HTR-8/SVneo (cell line): Measurements from ENCODE around the gene LDLRAD3.

Experiments
- DNase-seq: peaks from one replicate; pipeline ENCODE4 v3.0.0; 2011; ENCODE audit warnings: low spot score, mixed read lengths; ENCODE audit not compliant: insufficient read length
- FAIRE-seq: peaks from 2 replicates; lab custom pipeline; 2011; peaks lifted over from hg19 to GRCh38; lab: Jason Lieb, UNC

Gene LDLRAD3

GRCh38 chr11:36013950-36014897, 70.4 kb downstream of the LDLRAD3 start:
- DNase-seq (no peak), FAIRE-seq (no peak)

GRCh38 chr11:36014898-36015665, 71.2 kb downstream of the LDLRAD3 start:
- no peak for FAIRE-seq
- DNase-seq = no peak

- no peak for DNase-seq
- no peak for FAIRE-seq
Observed at GRCh38 chr11:36015799-36016198, 71.9 kb downstream of the LDLRAD3 start.

GRCh38 chr11:36016263-36016662, 72.4 kb downstream of the LDLRAD3 start:
- FAIRE-seq (no peak), DNase-seq (no peak)

- FAIRE-seq = no peak
- no peak for DNase-seq
Observed at GRCh38 chr11:36016709-36017108, 72.8 kb downstream of the LDLRAD3 start.

GRCh38 chr11:36019005-36019596, 75.2 kb downstream of the LDLRAD3 start:
- no peak for DNase-seq
- peak; percentile 20 for FAIRE-seq

GRCh38 chr11:36019722-36020121, 75.9 kb downstream of the LDLRAD3 start:
- DNase-seq (no peak), FAIRE-seq (no peak)

- FAIRE-seq (no peak), DNase-seq (no peak)
Observed at GRCh38 chr11:36022882-36023281, 79.0 kb downstream of the LDLRAD3 start.

- FAIRE-seq (no peak), DNase-seq (no peak)
Observed at GRCh38 chr11:36023922-36024321, 80.1 kb downstream of the LDLRAD3 start.

- DNase-seq (no peak), FAIRE-seq (no peak)
Observed at GRCh38 chr11:36024716-36025115, 80.9 kb downstream of the LDLRAD3 start.

GRCh38 chr11:36026315-36026968, 82.6 kb downstream of the LDLRAD3 start:
- DNase-seq (no peak), FAIRE-seq (no peak)

- FAIRE-seq = no peak
- DNase-seq = no peak
Observed at GRCh38 chr11:36027731-36028130, 83.9 kb downstream of the LDLRAD3 start.

GRCh38 chr11:36029616-36030015, 85.8 kb downstream of the LDLRAD3 start:
- DNase-seq = no peak
- no peak for FAIRE-seq

- FAIRE-seq (no peak), DNase-seq (no peak)
Observed at GRCh38 chr11:36030731-36031281, 86.9 kb downstream of the LDLRAD3 start.

- DNase-seq (no peak), FAIRE-seq (no peak)
Observed at GRCh38 chr11:36033082-36033751, 89.4 kb downstream of the LDLRAD3 start.

GRCh38 chr11:36033936-36034335, 90.1 kb downstream of the LDLRAD3 start:
- FAIRE-seq = no peak

GRCh38 chr11:36034551-36035331, 90.9 kb downstream of the LDLRAD3 start:
- FAIRE-seq (peak; percentile 86), DNase-seq (peak; percentile 94)

More at GRCh38 chr11:36033936-36034335, 90.1 kb downstream of the LDLRAD3 start:
- no peak for DNase-seq

- DNase-seq = no peak
- no peak for FAIRE-seq
Observed at GRCh38 chr11:36035454-36035853, 91.6 kb downstream of the LDLRAD3 start.

GRCh38 chr11:36035999-36036398, 92.1 kb downstream of the LDLRAD3 start:
- DNase-seq = no peak
- no peak for FAIRE-seq
